Effector CD8-positive, alpha-beta T cell (primary cell): ENCODE data around the gene ACP3.
"Not testable (repeated sequence)": the region's sequence is repeated elsewhere in the genome, so short reads cannot be mapped to it uniquely, and the experiment has no call there.

Source experiments
- DNase-seq: peaks from one replicate; lab custom pipeline; 2025; lab: John Stamatoyannopoulos, UW
- total RNA-seq, 4 experiments: gene quantifications; one replicate each; lab custom pipeline; 2026; lab: John Stamatoyannopoulos, UW

Gene ACP3, protein sequence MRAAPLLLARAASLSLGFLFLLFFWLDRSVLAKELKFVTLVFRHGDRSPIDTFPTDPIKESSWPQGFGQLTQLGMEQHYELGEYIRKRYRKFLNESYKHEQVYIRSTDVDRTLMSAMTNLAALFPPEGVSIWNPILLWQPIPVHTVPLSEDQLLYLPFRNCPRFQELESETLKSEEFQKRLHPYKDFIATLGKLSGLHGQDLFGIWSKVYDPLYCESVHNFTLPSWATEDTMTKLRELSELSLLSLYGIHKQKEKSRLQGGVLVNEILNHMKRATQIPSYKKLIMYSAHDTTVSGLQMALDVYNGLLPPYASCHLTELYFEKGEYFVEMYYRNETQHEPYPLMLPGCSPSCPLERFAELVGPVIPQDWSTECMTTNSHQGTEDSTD
- 0 to 0.09 (median 0) reads per million in 4 experiments for total RNA-seq

DNA sequence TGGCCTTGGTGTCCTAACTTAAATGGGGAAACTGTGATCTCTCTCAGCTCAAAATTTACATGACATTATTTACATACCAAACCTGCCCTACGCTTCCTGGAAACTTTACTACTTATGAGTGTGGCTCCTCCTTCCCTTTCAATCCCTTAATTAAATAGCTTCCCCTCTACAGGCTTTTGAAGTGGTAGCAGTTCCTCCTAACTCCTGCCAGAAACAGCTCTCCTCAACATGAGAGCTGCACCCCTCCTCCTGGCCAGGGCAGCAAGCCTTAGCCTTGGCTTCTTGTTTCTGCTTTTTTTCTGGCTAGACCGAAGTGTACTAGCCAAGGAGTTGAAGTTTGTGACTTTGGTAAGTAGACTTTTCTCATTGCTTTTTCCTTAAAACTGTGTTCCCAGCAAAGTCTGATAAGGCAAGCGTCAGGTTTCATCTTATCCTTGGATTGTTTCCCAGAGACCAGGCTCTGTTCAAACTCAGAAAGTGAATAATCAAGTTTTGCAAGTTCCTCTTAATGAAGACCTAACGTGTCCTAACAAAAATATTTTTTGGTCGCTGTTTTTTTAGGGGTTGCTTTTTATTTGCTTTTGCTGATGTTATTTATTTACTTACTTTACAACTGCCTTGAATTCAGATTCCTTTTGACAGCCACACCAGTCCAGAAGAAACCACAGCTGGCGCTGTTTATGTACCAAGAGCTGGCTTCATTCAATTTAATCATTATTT lies at the start of gene ACP3:
Gene ACP3, plus strand, starts transcription at position 179 of the 720 bp plus-strand sequence. Its CDS starts 50 bp downstream, at position 229.
- no peak for DNase-seq

DNA sequence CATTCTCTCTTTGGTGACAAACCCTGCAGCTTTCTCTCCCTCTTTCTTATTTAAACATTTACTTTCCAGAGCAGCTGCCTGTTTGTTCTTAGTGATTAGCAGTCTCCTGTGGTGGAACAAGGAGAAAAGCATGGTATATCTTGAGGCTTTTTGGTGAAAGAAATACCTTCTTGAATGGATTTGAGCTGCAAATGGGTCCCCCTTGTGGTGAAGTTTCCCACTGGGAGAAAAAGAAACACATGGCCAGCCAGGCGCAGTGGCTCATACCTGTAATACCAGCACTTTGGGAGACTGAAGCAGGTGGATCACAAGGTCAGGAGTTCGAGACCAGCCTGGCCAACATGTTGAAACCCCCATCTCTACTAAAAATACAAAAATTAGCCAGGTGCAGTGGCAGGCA lies 48.3 kb upstream of the ACP3 start:
- DNase-seq, result no peak

DNA sequence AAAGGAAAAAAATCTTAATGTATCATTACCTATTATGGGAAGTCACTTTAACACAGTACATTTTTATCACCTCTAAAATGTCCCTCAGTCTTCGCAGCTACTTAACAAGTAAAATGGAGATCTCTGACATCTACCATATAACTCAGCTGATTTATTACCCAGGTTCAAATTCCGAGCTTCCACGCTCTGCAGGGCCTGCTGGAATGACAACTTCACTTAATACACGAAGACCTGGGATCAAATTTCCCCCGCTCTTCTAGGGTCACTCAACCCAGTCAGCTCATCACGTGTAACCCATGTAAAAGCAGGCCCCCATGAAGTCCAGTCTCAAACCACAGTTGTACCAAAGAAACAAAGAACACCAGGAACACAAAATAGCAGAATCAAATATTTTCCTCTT lies 44.2 kb upstream of the ACP3 start:
- DNase-seq, result no peak

DNA sequence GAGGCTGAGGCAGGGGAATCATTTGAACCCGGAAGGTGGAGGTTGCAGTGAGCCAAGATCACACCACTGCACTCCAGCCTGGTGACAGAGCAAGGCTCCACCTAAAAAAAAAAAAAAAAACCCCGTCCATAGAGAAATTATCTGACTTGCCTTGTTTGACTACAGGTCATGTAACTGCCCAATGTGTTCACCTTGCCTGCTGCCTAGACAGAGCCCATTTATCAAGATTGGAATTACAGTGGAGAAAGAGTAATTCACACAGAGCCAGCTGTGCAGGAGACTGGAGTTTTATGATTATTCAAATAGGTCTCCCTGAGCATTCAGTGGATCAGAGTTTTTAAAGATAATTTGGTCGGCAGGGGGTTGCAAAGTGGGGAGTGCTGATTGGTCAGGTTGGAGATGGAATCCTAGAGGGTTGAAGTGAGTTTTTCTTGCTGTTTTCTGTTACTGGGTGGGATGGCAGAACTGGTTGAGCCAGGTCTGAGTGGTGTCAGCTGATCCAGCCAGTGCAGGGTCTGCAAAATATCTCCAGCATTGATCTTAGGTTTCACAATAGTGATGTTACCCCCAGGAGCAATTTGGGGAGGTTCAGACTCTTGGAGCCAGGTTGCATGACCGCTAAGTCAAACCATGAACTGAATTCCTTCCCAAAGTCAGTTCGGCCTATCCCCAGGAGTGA lies 40.8 kb upstream of the ACP3 start:
- no peak for DNase-seq

DNA sequence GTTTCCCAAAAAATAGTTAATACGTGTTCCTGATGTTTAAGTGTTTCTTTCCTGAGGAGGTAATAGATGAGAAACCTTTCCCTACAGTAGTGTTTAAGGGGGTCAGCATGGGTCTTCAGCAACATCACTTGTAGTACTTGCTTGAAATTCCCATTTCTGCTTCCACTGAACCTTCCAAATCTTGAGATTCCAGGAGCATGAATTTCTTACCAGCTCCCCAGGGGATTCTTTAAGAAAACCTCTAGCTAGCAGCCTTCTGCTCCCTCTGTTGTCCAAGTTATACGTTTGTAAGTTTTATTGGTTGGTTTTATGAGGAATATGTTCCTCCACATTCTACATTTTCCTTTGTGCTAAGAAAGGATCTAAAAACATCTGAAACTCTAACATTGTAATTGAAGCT lies 38.2 kb upstream of the ACP3 start:
- DNase-seq, result no peak

DNA sequence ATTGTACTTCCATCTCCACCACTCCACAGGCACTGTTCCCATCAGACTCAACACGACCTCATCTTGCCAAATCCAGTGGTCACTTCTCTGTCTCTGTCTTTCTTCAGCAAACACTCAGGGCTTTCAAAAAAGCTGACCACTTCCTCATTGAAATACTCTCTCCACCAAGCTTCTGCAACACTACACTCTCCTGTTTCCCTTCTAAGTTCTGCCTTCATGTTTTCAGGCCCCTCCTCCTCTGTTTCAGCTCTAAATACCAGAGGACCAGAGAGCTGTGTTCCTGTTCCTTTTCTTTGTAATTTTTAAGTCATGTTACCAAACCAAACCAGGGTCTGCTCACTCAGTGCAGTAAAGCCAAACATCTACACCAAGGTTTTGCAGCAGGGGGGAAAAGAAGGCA lies 33.8 kb upstream of the ACP3 start:
- no peak for DNase-seq

DNA sequence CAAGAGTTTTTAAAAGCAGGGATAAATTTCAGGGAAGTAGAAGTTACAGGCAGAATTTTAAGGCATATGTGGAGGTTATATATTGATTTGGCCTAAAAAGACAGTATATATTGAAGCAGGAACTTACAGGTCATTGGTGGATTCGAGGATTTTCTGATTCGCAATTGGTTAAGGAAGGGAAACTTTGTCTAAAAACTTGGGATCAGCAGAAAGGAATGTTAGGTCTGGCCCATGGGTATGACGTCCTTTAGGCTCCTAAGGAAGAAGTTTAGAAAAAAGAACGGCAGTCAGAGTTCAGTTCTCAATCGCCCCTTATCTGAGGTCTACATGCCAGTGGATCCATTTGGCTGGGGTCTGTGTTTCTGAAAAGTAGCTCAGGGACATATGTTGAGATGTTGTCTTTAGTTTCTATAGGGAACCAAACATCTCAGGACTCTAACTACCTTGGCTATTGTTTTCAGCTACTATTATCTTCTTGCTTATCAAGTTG lies 33.2 kb upstream of the ACP3 start:
- no peak for DNase-seq

DNA sequence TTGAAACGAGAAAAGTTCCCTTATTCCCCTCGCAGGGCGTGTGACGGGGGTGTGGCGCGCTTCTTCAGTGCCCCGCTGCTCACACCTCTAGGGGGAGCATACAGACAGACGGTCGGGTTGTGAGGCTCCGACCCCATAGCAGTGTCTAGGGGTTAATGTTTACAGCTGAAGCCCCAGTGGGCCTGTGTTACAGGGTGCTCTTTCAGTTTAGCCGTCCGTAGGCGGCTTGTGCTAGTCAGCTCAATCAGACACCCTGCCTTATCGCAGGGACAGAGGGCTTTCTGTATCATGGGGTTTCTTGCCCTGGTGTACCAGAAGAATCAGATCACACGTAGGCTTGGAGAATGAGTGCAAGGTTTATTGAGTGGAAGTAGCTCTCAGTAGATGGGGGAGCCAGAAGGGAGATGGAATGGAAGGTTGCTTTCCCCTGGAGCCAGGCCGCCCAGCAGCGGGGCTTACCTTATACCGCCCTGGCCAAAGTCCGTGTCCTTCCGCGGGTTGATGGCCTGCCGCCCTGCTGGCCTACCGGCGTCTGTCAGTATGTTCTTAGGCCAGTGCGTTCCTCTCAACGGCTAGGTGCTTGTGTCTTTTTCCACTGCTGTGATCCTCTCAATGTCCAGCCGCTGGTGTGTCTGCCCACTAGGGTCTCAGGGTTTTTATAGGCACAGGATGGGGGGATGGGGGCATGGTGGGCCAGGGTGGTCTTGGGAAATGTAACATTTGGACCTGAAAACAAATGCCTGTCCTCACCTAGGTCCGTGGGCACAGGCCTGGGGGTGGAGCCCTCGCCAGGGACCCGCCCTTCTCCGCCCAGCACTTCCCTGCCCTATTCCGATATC lies 32.2 kb upstream of the ACP3 start:
- no peak for DNase-seq

DNA sequence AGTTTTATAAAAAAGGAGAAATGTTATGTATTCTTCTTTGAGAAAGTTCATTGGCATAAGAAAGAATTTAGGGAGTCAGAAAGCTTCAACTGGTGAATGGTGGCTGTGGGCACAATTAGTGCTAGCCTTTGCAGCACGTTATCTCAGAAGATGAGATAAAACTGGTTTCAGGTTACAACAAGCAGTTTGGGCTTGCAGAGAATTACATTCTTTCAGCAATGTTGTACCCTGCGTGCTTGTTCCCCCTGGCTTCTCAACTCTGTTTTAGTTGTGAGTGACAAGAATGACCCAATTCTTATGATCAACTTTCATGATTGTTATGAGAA lies 31.6 kb upstream of the ACP3 start:
- DNase-seq, result no peak

DNA sequence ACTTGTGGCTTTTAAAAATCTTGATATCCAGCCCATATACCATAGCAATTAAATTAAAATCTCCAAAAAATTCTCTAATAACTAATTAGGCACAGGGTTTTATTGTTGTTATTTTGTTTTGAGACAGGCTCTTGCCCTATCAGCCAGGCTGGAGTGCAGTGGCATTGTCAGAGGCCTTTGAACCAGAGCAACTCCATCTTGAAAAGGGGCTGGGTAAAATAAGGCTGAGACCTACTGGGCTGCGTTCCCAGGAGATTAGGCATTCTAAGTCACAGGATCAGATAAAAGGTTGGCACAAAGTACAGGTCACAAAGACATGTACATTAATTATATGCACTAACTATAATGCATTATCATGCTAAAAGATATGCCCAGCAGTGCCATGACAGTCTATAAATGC lies 31.2 kb upstream of the ACP3 start:
- DNase-seq, result no peak

DNA sequence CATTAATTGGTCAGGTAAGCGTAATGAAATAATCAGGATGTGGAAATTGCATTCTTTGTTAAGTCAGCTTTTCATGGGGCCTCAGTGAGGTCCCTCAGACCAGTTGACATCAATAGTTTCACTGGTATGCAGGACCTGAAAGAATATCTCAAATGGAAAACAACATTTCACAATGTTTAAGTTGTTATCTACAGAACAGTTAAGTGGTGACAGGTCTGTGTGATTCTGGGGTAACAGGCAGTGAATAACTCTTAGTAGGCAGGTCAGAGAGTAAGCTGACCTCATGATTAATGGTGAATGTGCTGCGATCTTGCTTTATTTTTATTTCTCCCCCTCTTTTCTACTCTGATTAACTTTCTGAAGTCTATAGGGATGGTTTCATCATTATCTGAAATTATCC lies 28.9 kb upstream of the ACP3 start:
- DNase-seq, result no peak

DNA sequence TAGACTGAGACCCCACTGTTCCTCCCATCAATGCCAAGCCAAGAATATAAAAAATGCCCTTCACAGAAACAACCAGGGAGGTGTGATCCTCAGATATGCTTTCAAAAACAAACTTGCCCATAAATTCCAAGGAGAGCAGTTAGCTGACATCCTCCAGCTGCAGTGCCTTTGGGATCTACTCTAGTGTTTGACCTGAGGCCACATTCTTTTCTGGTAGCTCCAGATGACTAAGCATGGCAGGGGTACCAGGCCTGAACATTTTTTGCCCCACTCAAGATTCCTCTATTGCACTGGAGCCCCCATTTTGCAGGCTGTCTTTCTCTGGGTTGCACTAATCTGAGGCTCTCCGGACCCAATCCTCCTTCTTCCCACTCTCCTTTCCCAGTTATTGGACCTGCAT lies 27.9 kb upstream of the ACP3 start:
- no peak for DNase-seq

DNA sequence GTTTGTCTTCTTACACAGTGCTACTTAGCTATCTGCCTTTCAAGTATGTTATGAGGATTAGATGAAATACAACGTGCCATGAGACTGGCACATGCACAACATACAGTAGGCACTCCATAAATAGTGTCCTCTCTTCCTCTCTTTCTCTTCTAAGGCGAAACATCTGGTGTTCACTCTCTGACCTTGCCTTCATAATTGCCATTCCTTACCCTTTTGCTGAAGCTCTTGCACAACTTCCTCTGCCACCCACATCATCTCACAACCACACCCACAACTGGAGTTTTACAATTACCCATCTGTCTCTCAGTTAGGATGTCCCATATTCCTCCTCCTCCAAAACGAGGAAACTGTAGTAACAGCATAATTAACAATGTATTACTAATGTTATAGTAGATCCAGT lies 26.4 kb upstream of the ACP3 start:
- DNase-seq, result no peak

DNA sequence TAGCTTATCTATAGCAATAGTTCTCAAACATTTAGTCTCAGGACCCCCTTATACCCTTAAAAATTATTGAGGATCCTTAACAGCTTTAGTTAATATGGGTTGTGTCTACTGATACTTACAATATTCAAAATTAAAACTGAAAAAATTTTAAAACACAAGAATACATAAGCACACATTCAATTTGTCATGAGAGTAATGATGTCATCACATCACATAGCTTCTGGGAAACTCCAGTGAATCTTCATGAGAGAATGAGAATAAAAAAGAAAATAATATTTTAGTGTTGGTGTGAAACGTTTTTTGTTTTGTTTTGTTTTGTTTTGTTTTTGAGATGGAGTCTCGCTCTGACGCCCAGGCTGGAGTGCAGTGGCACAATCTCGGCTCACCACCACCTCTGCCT lies 25.2 kb upstream of the ACP3 start:
- no peak for DNase-seq

DNA sequence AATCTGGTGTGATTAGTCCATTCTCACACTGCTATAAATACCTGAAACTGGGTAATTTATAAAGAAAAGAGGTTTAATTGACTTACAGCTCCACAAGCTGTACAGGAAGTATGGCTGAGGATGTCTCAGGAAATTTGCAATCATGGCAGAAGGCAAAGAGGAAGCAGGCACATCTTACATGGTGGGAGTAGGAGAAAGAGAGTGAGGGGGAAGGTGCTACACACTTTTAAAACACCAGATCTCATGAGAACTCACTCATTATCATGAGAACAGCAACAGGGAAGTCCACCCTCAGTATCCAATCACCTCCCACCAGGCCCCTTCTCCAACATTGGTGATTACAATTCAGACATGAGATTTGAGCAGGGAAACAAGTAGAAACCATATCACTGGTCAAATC lies 24.0 kb upstream of the ACP3 start:
- no peak for DNase-seq

DNA sequence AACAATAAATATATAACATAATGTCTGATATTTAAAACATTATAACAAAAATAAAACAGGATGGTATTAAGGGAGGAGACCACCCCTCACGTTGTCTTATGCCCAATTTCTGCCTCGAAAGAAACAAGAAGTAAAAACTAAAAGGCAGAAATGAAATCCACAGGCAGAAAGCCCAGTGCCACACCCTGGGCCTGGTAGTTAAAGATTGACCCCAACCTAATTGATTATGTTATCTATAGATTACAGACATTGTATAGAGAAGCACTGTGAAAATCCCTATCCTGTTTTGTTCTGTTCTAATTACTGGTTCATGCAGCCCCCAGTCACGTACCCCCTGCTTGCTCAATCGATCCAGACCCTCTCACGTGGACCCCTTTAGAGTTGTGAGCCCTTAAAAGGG lies 22.3 kb upstream of the ACP3 start:
- DNase-seq, result no peak

DNA sequence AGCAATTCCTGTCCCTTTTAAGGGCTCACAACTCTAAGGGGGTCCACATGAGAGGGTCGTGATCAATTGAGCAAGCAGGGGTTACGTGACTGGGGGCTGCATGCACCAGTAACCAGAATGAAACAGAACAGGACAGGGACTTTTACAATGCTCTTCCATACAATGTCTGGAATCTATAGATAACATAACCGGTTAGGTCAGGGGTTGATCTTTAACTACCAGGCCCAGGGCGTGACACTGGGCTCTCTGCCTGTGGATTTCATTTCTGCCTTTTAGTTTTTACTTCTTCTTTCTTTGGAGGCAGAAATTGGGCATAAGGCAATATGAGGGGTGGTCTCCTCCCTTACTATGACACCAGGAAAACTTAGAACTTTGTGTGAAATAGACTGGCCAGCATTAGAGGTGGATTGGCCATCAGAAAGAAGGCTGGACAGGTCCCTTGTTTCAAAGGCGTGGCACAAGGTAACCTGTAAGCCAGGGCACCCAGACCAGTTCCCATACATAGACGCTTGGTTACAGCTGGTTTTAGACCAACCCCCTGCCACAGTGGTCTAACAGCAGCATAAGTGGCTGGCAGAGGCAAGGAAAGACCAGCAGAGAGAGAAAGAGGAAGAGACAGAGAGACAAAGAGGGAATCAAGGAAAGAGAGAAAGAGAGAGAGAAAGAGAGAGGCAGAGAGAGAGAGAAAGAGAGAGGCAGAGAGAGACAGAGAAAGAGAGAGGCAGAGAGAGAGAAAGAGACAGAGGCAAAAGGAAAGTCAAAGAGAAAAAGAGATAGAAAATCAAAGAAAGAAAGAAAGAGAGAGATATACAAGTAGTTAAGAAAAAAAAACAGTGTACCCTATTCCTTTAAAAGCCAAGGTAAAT lies 13.6 kb upstream of the ACP3 start:
- DNase-seq, result not testable (repeated sequence)

DNA sequence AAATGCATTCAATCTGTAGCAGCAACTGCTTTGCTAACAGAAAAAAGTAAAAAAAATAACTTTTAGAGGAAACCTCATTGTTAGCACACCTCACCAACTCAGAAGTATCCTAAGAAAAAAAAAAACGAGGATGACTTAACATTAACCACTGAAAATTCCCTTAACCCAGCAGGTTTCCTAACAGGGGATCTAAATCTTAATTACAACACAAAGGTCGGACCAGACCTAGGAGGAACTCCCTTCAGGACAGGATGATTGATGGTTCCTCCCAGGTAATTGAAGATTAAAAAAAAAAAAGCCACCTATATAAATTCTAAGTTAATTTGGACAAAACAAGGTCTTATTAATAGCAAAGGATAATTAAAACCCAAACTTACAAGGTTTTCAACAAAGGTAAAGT lies 12.9 kb upstream of the ACP3 start:
- DNase-seq, result not testable (repeated sequence)

DNA sequence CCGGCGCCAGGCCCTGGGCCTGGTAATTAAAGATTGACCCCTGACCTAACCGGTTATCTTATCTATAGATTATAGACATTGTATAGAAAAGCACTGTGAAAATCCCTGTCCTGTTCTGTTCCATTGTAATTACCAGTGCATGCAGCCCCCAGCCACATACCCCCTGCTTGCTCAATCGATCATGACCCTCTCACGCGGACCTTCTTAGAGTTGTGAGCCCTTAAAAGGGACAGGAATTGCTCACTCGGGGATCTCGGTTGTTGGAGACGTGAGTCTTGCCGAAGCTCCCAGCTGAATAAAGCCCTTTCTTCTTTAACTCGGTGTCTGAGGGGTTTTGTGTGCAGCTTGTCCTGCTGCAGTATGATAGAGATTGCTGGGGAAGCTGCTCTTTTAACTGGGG lies 7.2 kb upstream of the ACP3 start:
- not testable (repeated sequence) for DNase-seq

DNA sequence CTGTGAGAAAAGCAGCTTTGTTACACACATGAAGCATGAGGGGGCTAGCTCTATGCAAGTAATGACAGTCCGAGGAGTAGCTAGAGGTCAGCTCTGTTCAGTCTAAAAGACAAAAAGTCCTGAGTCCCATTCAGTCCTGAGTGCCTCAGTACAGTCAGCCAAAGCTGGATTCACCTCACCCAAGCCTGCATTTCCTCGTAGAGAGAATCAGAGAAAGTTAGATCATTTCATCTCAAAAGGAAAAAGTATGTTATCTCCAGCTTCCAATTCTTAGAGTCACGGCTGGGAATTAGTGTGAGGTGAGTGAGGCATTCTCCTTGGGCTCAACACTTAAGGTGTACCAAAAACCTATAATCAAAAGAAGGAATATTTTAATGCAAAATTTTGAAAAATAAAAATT lies 5.9 kb upstream of the ACP3 start:
- no peak for DNase-seq

DNA sequence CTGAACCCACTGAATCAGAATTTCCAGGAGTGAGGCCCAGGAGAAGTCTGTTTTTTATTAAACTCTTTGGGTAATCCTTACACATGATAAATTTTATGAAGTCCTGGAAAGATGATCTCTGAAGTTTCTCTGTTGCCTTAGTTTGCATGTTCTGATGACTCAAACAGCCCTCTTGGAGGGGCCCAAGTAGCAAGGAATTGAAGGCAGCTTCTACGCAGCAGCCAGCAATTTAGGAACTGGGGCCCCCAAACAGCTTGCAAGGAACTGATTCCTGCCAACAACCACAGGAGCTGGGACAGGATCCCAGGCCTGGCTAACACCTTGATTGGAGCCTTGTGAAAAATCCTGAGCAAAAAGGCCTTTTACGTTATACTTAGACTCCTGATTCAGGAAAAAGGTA lies 5.4 kb upstream of the ACP3 start:
- no peak for DNase-seq
